ENCODE data around the gene MARK1. TPM values are rescaled to one million over a fixed set of nuclear protein-coding genes. Genes with fewer than 3 reads are reported as not detected.

The MARK1 gene
- total RNA-seq, 1 experiment from 2014 or later = 17.8 TPM

GRCh38 chr1:220575718-220576497, 48.0 kb downstream of the MARK1 start:
- 0 out of 2 replicates have a peak, but pooled peaks cover 2% of the 10 kb centered on the region for H3K79me2 ChIP-seq (ENCODE audit: insufficient read depth, low read length)
- no peaks in the 10 kb centered on the region for H4K20me1 ChIP-seq (ENCODE audit: control insufficient read depth, insufficient read depth, insufficient read length)
- no peak overlapping the region for H3K18ac ChIP-seq (ENCODE audit: insufficient read length, low read depth, low read length)
- no peak overlapping the region for H3K4me3 Mint-ChIP-seq
- H3K9me3 Mint-ChIP-seq = peaks cover 19 to 22% of the 10 kb centered on the region in 2 experiments
- peaks cover 2% of the 10 kb centered on the region for H3K79me1 ChIP-seq (ENCODE audit: insufficient read depth, low read depth, low read length, poor library complexity, severe bottlenecking)
- no peak overlapping the region for H2BK15ac ChIP-seq (ENCODE audit: low read depth, low read length)
- no peak overlapping the region for H3K23ac ChIP-seq (ENCODE audit: insufficient read length, low read depth, low read length)
- H4K8ac ChIP-seq (replicated peaks; ENCODE audit: insufficient read length, low read depth, low read length) = no peak overlapping the region
- no peak overlapping the region for H3K9ac ChIP-seq (ENCODE audit: extremely low read depth, insufficient read length, low read length)
- no peak overlapping the region for H2BK20ac ChIP-seq (ENCODE audit: low read depth, low read length, poor library complexity, severe bottlenecking)
- no peak overlapping the region for H4K5ac ChIP-seq (ENCODE audit: insufficient read length, low read depth, low read length)
- DNase-seq = no peak
- no peak overlapping the region for H3K4me2 ChIP-seq (ENCODE audit: insufficient read depth, insufficient read length, low read length)
- no peaks in the 10 kb centered on the region for H3K4me1 ChIP-seq (ENCODE audit: insufficient read depth, low read length)
- no peaks in the 10 kb centered on the region for H3K27me3 ChIP-seq (ENCODE audit: insufficient read depth, low read length)
- no peak overlapping the region for H3T11ph ChIP-seq (ENCODE audit: low read length)
- H3K4ac ChIP-seq (ENCODE audit: low read depth, low read length) = no peak overlapping the region
- H3K36me3 Mint-ChIP-seq (ENCODE audit: insufficient read depth in 1 of 3, low read depth in 3 of 3) = peaks cover 21 to 36% (median 28%) of the 10 kb centered on the region in 3 experiments
- no peak overlapping the region for H4K91ac ChIP-seq (ENCODE audit: insufficient read length, low read depth, low read length)
- no peaks in the 10 kb centered on the region for H3K9me3 ChIP-seq (ENCODE audit: control insufficient read depth, low read depth, low read length)
- no peak overlapping the region for H2BK120ac ChIP-seq (ENCODE audit: low read depth, low read length, poor library complexity, severe bottlenecking)
- no peaks in the 10 kb centered on the region for H3K4me1 Mint-ChIP-seq
- H2AFZ ChIP-seq (ENCODE audit: low read length) = no peak overlapping the region
- no peak overlapping the region for H3K27ac ChIP-seq (ENCODE audit: insufficient read length, low read depth, low read length)
- no peaks in the 10 kb centered on the region for H3K23me2 ChIP-seq (ENCODE audit: insufficient read length, low read depth, low read length, poor library complexity, severe bottlenecking)
- H2BK12ac ChIP-seq (ENCODE audit: insufficient read length, low read depth, low read length) = no peak overlapping the region
- no CpG with 5 or more reads among the region's 6 CpGs for WGBS (ENCODE audit: extremely low coverage, insufficient read length, low lambda C conversion rate)
- no peak overlapping the region for H3K27ac Mint-ChIP-seq
- TF ChIP-seq, protein P1, sequence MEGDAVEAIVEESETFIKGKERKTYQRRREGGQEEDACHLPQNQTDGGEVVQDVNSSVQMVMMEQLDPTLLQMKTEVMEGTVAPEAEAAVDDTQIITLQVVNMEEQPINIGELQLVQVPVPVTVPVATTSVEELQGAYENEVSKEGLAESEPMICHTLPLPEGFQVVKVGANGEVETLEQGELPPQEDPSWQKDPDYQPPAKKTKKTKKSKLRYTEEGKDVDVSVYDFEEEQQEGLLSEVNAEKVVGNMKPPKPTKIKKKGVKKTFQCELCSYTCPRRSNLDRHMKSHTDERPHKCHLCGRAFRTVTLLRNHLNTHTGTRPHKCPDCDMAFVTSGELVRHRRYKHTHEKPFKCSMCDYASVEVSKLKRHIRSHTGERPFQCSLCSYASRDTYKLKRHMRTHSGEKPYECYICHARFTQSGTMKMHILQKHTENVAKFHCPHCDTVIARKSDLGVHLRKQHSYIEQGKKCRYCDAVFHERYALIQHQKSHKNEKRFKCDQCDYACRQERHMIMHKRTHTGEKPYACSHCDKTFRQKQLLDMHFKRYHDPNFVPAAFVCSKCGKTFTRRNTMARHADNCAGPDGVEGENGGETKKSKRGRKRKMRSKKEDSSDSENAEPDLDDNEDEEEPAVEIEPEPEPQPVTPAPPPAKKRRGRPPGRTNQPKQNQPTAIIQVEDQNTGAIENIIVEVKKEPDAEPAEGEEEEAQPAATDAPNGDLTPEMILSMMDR (conservative IDR thresholded peaks at IDR 0.05) = no peak
- H2BK5ac ChIP-seq (ENCODE audit: insufficient read length, low read length) = no peak overlapping the region
- H3K56ac ChIP-seq (ENCODE audit: insufficient read length, low read depth, low read length) = no peak overlapping the region
- H3K27me3 Mint-ChIP-seq (ENCODE audit: low read depth) = no peaks in the 10 kb centered on the region
- no peak overlapping the region for H2AK5ac ChIP-seq (ENCODE audit: insufficient read length, low read length)
- no peak overlapping the region for H3K14ac ChIP-seq (ENCODE audit: insufficient read depth, low read length)
